Fibroblast of skin of right quadriceps (primary cell): ENCODE data around the gene COMP.
A peak's percentile ranks its signal among the peaks of the same experiment; 100 is the strongest.

ENCODE experiments used
- DNase-seq: peaks from one replicate; pipeline ENCODE4 v3.0.0-alpha.2; 2013

The COMP gene

GRCh38 chr19:18782559-18783225, 8.4 kb downstream of the COMP start:
- no peak for DNase-seq

DNA sequence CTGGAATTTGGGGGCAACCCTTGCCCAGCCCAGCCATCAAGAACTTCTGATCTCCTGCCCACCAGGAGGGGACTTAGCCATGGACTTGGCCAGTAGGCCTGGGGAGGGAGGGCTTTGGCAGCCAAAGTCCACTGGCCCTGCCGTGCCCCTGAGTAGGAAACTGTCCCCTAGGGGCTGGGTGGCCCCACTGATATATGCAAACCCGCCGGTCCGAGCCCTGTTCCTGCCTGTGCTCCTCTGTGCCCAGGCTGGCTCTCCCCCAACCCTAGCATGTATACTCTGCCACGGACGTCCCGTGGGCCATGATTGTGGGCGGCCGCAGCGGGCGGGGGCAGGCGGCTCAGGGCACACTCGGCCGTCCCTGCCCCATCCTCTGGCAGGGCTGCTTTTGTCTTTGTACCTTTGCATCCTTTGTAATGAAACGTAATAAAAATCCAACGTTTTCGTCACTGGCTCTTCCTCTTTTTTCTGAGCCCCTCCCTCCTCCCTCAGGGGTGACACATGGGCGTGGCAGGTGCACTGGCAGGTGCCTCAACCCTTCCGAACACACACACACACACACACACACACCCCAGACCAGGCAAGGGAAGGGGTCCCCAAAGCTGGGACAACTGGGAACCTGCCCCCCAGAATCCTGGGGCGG, 9.1 kb downstream of the COMP start:
- DNase-seq: no peak

GRCh38 chr19:18781047-18781600, 10.0 kb downstream of the COMP start:
- DNase-seq: no peak

DNA sequence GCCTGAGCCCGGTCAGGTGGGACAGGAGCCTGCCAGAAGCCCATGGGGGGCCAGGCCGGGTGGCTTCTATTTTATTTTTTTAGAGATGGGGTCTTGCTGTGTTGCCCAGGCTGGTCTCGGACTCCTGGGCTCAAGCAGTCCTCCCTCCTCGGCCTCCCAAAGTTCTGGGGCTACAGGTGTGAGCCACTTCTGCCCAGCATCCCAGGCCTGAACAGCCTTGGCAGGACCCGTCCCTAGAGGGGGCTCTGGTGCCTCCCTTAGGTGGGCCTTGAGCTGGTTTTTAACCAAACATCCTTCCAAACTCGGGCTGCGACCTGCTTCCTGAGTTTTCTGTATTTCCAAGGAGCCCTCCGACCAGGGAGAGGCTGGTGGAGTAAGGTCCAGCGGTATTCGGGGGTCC, 10.5 kb downstream of the COMP start:
- DNase-seq: no peak

- DNase-seq: no peak
Observed at GRCh38 chr19:18780081-18780480, 11.0 kb downstream of the COMP start.

DNA sequence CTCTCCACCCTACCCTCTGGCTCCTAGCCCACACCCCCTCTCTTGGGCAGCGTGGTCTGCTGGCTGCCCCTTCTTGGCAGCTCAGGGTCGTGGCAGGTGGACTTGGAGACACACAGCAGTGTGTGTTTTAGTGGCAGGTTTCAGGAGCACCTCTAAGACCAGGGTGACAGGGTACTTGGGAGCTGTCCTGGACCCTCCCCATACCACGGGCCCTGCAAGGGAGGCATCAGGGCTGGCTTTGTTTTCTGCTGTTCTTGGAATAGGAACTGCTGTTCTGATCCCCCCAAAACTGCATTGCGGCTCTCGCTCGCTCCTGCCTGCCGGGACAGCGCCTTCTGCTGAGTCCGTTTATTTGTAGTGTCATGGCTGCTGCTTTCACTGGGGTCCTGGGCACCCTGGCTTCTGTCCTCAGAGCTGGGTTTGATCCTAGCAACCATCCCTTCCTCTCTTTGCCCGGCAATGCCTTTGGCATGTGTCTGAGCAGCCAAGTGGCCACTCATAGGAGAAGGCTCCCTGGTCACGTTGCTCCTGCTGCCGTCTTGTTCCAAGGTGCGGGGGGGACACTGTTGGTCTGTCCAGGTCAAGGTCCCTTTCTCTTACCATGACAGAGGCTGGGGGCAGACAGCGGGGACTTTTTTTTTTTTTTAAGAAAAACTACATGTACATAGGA, 12.1 kb downstream of the COMP start:
- DNase-seq: no peak

- DNase-seq: no peak
Observed at GRCh38 chr19:18778076-18778389, 13.1 kb downstream of the COMP start.

DNA sequence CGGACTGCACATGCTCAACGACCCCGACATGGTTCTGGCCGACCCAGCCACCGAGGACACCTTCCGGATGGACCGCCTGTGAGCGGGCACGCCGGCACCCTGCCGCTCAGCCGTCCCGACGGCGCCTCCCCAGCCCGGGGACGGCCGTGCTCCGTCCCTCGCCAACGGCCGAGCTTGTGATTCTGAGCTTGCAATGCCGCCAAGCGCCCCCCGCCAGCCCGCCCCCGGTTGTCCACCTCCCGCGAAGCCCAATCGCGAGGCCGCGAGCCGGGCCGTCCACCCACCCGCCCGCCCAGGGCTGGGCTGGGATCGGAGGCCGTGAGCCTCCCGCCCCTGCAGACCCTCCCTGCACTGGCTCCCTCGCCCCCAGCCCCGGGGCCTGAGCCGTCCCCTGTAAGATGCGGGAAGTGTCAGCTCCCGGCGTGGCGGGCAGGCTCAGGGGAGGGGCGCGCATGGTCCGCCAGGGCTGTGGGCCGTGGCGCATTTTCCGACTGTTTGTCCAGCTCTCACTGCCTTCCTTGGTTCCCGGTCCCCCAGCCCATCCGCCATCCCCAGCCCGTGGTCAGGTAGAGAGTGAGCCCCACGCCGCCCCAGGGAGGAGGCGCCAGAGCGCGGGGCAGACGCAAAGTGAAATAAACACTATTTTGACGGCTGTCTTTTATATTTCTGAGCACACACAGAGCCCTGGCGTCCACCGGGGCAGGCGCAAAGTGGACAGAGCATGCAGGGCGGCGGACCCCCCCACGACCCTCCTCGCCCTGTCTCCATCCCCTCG, 13.6 kb downstream of the COMP start:
- DNase-seq: no peak

DNA sequence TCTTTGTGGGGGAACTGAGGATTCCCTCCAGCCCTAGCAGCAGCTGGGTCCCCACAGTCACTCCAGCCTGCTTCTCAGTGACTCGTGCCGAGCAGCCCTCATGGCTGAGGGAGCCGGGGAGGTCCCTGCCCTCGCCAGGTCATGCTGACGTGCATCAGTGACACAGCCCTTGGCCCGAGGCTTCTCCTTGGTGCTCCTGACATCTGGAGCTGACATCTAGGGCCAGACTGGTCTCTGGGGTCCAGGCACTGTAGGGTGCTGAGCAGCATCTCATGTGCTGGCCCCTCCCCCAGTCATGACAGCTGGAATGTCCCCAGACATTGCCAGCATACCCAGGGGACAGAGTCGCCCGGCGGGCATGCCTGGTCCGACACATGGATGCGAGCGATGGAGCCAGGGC, 14.4 kb downstream of the COMP start:
- DNase-seq: no peak

- DNase-seq: peak; percentile 55
Observed at GRCh38 chr19:18776288-18776594, 14.9 kb downstream of the COMP start.

- DNase-seq: peak; percentile 28
Observed at GRCh38 chr19:18775586-18776287, 15.4 kb downstream of the COMP start.

DNA sequence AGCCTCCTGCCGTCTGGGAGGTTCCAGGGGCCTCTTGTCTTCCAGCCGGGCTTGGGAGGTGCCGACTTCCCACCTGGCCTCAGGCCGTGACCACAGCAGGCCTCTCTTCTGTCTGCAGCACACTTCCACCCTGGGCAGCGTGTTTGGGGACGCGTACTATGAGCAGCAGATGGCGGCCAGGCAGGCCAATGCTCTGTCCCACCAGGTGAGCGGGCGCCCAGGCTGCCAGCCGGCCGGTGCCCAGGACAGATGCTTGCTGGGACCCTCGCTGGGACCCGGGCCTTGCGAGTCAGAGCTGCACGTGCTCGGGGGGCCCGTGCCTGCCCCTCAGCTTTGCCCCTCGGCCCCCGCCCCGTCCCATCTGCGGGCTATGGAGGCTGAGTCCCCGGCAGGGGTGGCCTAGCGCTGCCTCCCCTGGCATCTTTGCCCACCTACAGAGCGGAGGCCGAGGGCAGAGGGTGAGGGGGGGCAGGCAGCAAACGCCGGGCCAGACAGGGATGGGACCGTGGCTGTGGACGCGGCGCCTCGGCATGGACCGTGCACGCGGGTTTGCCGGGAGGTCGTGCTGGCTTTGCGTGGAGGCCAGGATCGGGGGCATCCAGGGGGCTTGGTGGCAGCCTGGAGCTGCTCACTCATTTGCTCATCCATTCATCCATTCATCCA, 16.2 kb downstream of the COMP start:
- no peak for DNase-seq

DNA sequence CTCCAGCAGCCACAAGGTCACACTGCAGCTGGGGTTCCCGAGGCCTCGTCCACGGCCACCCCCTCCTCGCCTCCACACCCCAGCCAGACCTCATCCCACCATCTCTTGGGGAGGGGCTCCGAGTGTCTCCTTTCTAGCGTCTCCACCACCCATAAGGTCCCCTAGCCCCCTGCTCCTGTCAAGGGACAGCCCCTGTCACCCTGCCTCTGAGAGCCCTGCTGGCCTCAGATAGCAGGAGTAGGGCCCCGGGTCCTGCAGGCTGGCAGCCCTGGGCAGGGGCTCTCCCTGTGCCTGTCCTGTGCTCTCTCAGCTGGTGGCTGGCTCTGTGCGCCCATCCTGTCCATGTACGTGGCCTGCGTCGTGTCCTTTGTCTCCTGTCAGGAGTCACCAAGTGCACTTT, 17.0 kb downstream of the COMP start:
- DNase-seq: no peak

DNA sequence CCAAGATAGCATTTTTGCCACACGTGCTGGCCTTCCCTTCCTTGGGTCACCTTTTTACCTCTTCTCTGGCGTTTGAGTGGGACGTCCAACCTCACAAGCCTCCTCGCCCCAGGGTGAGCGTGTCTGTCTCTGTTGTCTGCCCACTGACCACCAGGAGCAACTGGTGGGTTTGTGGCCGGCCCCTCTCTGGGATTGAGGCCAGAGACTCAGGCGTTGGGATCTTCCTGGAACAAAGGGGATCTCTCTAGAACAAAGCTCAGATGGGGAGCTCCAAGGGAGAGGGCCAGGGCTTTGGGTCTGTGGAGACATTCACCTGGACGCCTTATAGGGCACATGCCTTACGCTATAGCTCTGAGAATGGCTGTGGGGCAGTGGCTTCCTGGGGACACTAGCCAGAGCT, 17.4 kb downstream of the COMP start:
- no peak for DNase-seq

DNA sequence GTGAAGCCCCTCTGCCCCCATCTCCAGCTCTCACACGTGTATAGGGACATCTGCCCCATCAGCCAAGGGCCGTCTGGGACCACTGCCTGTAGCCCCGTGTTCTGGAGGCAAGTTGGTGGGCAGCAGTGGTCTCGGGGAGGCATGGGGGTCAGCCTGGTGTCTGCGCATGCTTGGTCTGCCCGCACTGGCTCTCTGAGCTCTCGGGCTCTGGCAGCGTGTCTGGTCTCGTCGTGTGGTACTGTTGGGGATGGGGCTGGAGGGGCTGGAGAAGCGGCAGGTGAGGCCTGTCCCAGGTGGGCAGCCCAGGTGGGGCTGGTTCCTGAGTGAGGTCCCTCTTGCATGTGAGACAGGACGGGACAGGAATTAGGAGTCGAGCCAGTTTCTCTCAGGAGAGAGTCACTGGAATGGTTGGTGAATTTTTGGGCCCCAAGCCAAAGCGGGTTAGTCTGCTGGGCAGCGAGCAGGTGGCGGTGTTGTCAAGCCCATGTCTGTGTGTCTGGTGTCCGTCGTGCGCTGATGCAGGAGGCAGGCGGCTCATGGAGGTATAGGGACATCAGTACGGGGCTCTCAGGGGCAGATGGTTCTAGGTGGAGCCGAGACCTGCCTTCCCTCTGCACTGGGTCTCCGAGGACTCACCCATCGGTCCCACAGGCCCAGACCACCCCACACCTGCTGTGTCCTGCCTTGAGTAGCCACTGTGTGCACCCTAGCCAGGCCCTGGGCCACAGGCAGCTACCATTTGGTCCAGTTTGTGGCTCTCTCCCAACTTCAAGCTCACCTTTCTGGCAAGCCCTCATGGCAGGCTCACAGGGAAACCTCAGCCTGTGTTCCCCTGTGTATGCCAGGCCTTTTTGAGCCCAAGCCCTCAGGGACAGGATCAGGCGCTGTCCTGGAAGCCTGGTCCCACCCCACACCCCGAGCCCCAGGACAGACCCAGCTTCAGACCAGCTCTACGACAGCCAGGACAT, 18.2 kb downstream of the COMP start:
- no peak for DNase-seq

GRCh38 chr19:18771328-18772242, 19.5 kb downstream of the COMP start:
- DNase-seq: no peak

GRCh38 chr19:18770663-18771327, 20.3 kb downstream of the COMP start:
- DNase-seq: no peak

DNA sequence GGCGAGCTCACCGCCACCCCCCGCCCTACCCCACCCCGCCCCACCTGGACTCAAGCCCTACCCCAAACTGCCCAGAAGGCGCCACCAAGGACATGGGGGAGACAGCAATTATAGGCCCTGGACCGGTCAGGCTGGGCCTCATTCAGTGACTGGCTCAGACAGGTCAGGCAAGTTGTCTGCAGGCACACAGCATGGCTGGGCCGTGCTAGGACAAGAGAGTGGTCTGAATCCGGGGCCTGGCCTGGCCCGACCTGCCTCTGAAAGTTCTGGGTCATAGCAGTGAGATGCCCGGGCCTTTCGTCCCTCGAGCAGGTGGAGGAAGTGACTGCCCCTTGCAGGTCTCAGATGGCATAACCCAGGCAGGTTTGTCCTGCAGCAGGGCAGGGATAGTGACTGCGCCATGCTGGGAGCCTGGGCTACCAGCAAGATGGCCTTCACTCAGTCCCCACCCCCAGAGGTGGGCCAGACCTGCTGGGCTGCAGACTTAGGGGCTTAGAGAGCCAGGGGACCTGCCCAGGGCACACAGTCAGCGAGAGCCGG, 21.0 kb downstream of the COMP start:
- no peak for DNase-seq
